Left lobe of liver (tissue), 1 donor: ENCODE data around the gene MAGEA1. TPM values are rescaled to one million over a fixed set of nuclear protein-coding genes. Genes with fewer than 3 reads are reported as not detected.

Experiments used
- total RNA-seq: library from RNA; stranded (reverse); gene quantifications from one replicate; pipeline ENCODE4 v1.2.1, GENCODE V29; 2021
- donor health status: DM: no; HTN: yes; CAD: no.

Gene MAGEA1
- total RNA-seq, 1 donor from 2014 or later: not detected

Other genes starting within 250 kb of the MAGEA1 start
- not detected for gene PNMA5, start 185.2 kb upstream of the MAGEA1 start, total RNA-seq
- 0.23 TPM for gene PNMA3, start 122.8 kb upstream of the MAGEA1 start, total RNA-seq
- 4.0 TPM for gene PNMA6A, start 106.8 kb upstream of the MAGEA1 start, total RNA-seq
- gene PNMA6F, start 142.5 kb downstream of the MAGEA1 start, total RNA-seq: not detected
- gene ZNF275, start 154.9 kb downstream of the MAGEA1 start, total RNA-seq: 11.2 TPM
- gene PNMA6E, start 222.1 kb downstream of the MAGEA1 start, total RNA-seq: not detected
- 0.45 TPM for gene ZFP92, start 232.2 kb downstream of the MAGEA1 start, total RNA-seq